Measurements from ENCODE around the gene P2RX4.
"Not testable (repeated sequence)": the region's sequence is repeated elsewhere in the genome, so short reads cannot be mapped to it uniquely, and the experiment has no call there.

P2RX4 gene

GRCh38 chr12:121273364-121273896 is 63.5 kb downstream of the P2RX4 start:
- DNase-seq (ENCODE audit: extremely low spot score) = no peak
- CTCF ChIA-PET = interaction anchor here (1.6 kb wide), 1 partner anchor 10 kb away, joined by 5 read pairs; no protein-coding TSS in a partner anchor
- no peak for TF ChIP-seq CTCF (IDR thresholded peaks at IDR 0.05; ENCODE audit: control extremely low read depth, extremely low read depth, low read depth, missing control alignments)
- POLR2A ChIA-PET = no interaction called here

- ChIA-PET CTCF (no interaction called here), POLR2A (no interaction called here)
- DNase-seq (ENCODE audit: extremely low spot score) = no peak
These were observed 64.3 kb downstream of the P2RX4 start for GRCh38 chr12:121274036-121274763.

GRCh38 chr12:121277374-121277759 is 67.4 kb downstream of the P2RX4 start:
- no peak for DNase-seq (ENCODE audit: extremely low spot score)
- no peak for TF ChIP-seq CTCF (IDR thresholded peaks at IDR 0.05; ENCODE audit: control extremely low read depth, extremely low read depth, low read depth, missing control alignments)
- POLR2A ChIA-PET = interaction anchor here (0.6 to 0.7 kb wide), 2 partner anchors 20 to 324 kb away, joined by 3 to 6 read pairs; no protein-coding TSS in a partner anchor
- CTCF ChIA-PET = interaction anchor here (1.0 to 1.1 kb wide), 3 partner anchors 8 to 11 kb away, joined by 3 to 8 read pairs (median 3); no protein-coding TSS in a partner anchor

More at GRCh38 chr12:121274036-121274763, 64.3 kb downstream of the P2RX4 start:
- no peak for TF ChIP-seq CTCF (IDR thresholded peaks at IDR 0.05; ENCODE audit: control extremely low read depth, extremely low read depth, low read depth, missing control alignments)

GRCh38 chr12:121278169-121279070 is 68.5 kb downstream of the P2RX4 start:
- ChIA-PET CTCF (interaction anchor here (1.0 kb wide), 1 partner anchor 10 kb away, joined by 3 read pairs; no protein-coding TSS in a partner anchor), POLR2A (no interaction called here)
- no peak for DNase-seq (ENCODE audit: extremely low spot score)
- TF ChIP-seq CTCF (IDR thresholded peaks at IDR 0.05; ENCODE audit: control extremely low read depth, extremely low read depth, low read depth, missing control alignments) = no peak

- DNase-seq (ENCODE audit: extremely low spot score) = no peak
- ChIA-PET POLR2A (no interaction called here), CTCF (no interaction called here)
- TF ChIP-seq CTCF (IDR thresholded peaks at IDR 0.05; ENCODE audit: control extremely low read depth, extremely low read depth, low read depth, missing control alignments) = no peak
These were observed 69.1 kb downstream of the P2RX4 start for GRCh38 chr12:121279071-121279375.

- POLR2A ChIA-PET = no interaction called here
- CTCF ChIA-PET = no interaction called here
- DNase-seq (ENCODE audit: extremely low spot score) = no peak
- TF ChIP-seq CTCF (IDR thresholded peaks at IDR 0.05; ENCODE audit: control extremely low read depth, extremely low read depth, low read depth, missing control alignments) = no peak
These were observed 69.6 kb downstream of the P2RX4 start for GRCh38 chr12:121279507-121279915.

- POLR2A ChIA-PET; DNase-seq (ENCODE audit: extremely low spot score); CTCF ChIA-PET: not testable (repeated sequence)
These were observed 70.6 kb downstream of the P2RX4 start for GRCh38 chr12:121280531-121280930.

- DNase-seq (ENCODE audit: extremely low spot score); POLR2A ChIA-PET; CTCF ChIA-PET: not testable (repeated sequence)
These were observed 71.2 kb downstream of the P2RX4 start for GRCh38 chr12:121281116-121281515.

Data from GM10248 (cell line).